GM21390 (cell line): ENCODE results near the gene SNTN.

Experiments
- ATAC-seq: cut with Tn5 transposase; IDR thresholded peaks from one replicate; pipeline ENCODE4 v1.9.1; 2021; ENCODE audit not compliant: unreplicated experiment

The SNTN gene

GRCh38 chr3:63673111-63673510 lies 20.6 kb downstream of the SNTN start:
- no peak for ATAC-seq

GRCh38 chr3:63674586-63674985 lies 22.1 kb downstream of the SNTN start:
- no peak for ATAC-seq

DNA sequence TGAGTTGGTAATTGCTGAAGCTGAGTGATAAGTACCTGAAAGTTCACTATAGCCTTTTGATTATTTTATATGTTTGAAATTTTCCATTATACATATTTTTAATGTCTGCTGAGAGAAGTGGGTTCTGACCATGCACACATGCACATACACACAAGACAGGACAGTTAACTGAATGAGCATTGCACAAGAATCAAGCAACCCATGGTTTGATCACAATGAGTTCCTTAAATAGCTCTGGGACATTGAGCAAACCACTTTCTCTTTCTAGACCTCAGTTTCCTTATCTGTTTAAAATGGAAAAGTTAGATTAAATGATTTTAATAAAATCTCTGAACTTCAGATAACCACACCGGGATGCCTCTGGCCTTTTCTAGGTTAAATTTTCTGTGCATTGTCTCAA lies 26.7 kb downstream of the SNTN start:
- no peak for ATAC-seq

DNA sequence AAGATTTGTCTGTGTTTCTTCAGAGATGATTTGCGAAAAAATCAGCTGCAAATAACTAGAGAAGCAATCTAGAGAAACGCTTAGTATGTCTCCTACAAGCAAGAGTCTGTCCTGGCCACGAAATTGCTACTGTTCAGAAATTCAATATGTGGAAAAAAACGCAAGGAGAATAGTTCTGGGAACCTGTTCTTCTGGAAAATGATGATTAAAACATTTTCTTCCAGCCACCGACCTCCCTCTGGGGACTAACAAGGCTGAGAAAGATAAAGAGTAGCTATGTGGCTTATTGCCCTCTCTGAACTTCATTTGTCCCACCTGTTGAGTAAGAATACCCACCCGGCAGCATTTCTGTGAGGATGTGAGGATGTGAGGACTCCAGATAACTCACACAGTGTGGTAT lies 31.6 kb downstream of the SNTN start:
- no peak for ATAC-seq

GRCh38 chr3:63685340-63685739 lies 32.9 kb downstream of the SNTN start:
- ATAC-seq, result no peak

DNA sequence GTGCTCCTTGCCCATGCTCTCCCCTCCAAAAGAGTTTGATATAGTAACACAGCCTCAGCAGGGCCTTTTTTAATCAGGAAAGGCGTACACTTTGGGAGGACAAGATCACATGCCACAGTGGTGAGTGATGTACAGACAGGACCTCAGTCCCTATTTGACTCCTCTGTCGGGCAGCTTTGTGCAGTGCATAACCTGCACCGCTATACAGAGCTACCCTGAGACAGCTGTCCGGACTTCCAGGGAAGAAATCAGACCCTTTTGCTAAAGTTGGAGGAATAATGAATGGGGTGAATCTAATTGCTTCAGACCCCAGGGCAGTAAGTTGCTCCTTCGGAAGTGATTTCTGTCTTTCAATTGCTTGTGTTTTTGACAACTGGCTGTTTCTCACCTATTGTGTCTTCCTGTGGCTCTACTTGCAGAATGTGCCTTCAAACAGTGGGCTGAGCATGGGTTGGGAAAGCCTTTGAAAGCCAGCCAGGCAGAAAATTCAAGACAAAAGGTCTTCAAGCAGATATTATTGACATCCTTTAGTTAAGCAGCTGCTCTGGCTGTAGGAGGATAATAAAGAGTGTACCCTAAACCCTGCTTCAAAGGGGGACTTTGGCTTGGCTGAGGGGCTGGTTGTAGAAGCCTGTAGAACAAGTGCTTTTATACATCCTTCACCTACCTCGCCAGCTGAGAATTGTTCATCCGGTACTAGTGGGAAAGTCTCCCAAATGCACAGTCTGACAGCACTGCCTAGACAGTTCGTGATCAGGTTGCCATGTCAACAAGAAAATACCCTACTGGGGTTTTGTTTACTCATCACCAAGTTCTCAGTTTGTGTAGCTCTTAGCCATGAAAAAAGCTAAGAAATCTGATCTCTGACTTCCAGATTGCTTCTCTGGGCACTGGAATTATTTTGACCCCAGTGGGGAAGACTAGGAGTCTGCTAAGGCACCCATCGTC lies 35.1 kb downstream of the SNTN start:
- ATAC-seq, result no peak

DNA sequence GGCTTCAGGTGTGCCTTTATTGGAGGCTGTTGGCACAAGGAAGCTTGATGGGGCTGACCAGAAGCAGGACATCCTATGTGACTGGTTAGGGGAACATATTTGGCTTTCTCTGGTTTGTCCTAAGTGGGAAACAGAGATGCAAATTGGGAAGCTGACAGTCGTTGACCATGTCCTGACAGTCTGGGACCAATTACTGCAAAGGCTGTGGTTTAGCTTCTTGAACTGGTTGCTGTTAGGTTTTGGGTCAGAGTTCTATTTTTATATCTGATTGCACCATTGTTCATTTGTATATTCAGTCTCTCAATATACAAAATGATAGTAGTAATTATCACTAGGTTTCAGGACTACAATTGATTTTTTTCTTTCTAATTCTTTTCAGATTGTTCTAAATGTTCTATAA lies 36.8 kb downstream of the SNTN start:
- no peak for ATAC-seq

GRCh38 chr3:63693351-63693750 lies 40.9 kb downstream of the SNTN start:
- no peak for ATAC-seq

DNA sequence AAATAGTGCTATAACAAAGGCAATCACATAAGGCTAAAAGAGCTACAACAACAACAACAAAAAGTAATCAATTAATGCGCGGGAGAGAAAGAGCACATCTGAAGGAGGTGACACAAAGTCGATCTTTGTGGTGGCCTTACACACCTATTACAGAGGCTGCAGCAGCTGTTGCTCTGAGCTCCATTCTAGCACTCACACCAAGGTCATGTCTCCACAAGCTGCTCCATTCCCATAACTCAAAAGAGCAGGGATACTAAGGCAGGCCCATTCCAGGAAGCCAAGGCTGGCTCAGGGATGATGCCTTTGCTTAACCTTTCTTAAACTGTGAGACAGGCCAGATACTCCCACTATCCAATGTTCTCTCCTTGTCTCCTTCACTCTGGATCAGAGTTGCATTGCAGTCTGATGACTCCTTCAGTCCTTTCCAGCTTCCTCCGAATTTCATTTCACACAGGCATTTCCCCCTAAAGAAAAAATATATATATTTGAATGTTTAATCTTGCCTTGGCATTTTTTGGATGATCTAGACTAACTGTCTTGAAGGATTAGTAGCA lies 52.7 kb downstream of the SNTN start:
- ATAC-seq, result no peak

- ATAC-seq, result no peak
Observed at GRCh38 chr3:63706321-63707085, 54.0 kb downstream of the SNTN start.

GRCh38 chr3:63707731-63708130 lies 55.3 kb downstream of the SNTN start:
- no peak for ATAC-seq

GRCh38 chr3:63709576-63709975 lies 57.1 kb downstream of the SNTN start:
- ATAC-seq, result no peak
